Karpas-422 (cell line): ENCODE measurements around the gene PRDM13. TPM values are rescaled to one million over a fixed set of nuclear protein-coding genes. Genes with fewer than 3 reads are reported as not detected.
"Not testable (repeated sequence)": the region's sequence is repeated elsewhere in the genome, so short reads cannot be mapped to it uniquely, and the experiment has no call there.

ENCODE experiments used
- DNase-seq: peaks from one replicate; pipeline ENCODE4 v3.0.0-alpha.2; 2015
- H2AFZ ChIP-seq: fragments of 200-600 bp; sonication (generic); 2 replicates; pipeline ENCODE4 v1.6.1; 2014; ENCODE audit warnings: antibody characterized with exemption, low read length, mixed read lengths
- H3K27ac ChIP-seq: fragments of 200-600 bp; sonication (generic); 2 replicates; pipeline ENCODE4 v1.5.1; 2014; ENCODE audit warnings: mild to moderate bottlenecking, low read length, moderate library complexity
- H3K27me3 ChIP-seq: fragments of 200-600 bp; sonication (generic); 2 replicates; pipeline ENCODE4 v1.6.1; 2014; ENCODE audit warnings: low read length, mixed read lengths
- H3K36me3 ChIP-seq: fragments of 200-600 bp; sonication (generic); 2 replicates; pipeline ENCODE4 v1.6.1; 2014; ENCODE audit warnings: low read length, mixed read lengths; ENCODE audit not compliant: insufficient read depth
- H3K4me1 ChIP-seq: fragments of 200-600 bp; sonication (generic); 2 replicates; pipeline ENCODE4 v1.6.1; 2014; ENCODE audit warnings: mild to moderate bottlenecking, low read length, mixed read lengths
- H3K4me2 ChIP-seq: fragments of 200-600 bp; sonication (generic); 2 replicates; pipeline ENCODE4 v1.6.1; 2014; ENCODE audit warnings: low read length, low read depth, mild to moderate bottlenecking; ENCODE audit not compliant: poor library complexity, severe bottlenecking
- H3K4me3 ChIP-seq: fragments of 200-600 bp; sonication (generic); 2 replicates; pipeline ENCODE4 v1.5.1; 2014; ENCODE audit warnings: mild to moderate bottlenecking, antibody characterized with exemption, low read length, mixed read lengths
- H3K79me2 ChIP-seq: fragments of 200-600 bp; sonication (generic); 2 replicates; pipeline ENCODE4 v1.6.1; 2014; ENCODE audit warnings: mild to moderate bottlenecking, low read length, mixed read lengths
- H3K9ac ChIP-seq: fragments of 200-600 bp; sonication (generic); 2 replicates; pipeline ENCODE4 v1.6.0; 2014; ENCODE audit warnings: low read length
- H3K9me2 ChIP-seq: fragments of 200-600 bp; sonication (generic), shearing (Covaris generic); replicated peaks from 2 replicates; pipeline ENCODE4 v1.6.0; 2014; ENCODE audit warnings: mild to moderate bottlenecking, low read length, moderate library complexity; ENCODE audit not compliant: insufficient read depth
- H3K9me3 ChIP-seq: fragments of 300-700, 200-600 bp; sonication (generic); 2 replicates; pipeline ENCODE4 v1.6.1; 2014; ENCODE audit warnings: low read length, mixed read lengths
- H4K20me1 ChIP-seq: fragments of 200-600 bp; sonication (generic); 2 replicates; pipeline ENCODE4 v1.6.1; 2014; ENCODE audit warnings: mild to moderate bottlenecking, antibody characterized with exemption, low read length, low read depth; ENCODE audit not compliant: insufficient read depth
- total RNA-seq: library from RNA; depleted of rRNA; stranded (reverse); fragments of >200 nt; shearing (Covaris generic); gene quantifications from 2 replicates; pipeline ENCODE4 v1.2.3, GENCODE V29; 2014; ENCODE audit warnings: low replicate concordance

Gene PRDM13
- total RNA-seq, 1 experiment from 2014 or later = not detected

DNA sequence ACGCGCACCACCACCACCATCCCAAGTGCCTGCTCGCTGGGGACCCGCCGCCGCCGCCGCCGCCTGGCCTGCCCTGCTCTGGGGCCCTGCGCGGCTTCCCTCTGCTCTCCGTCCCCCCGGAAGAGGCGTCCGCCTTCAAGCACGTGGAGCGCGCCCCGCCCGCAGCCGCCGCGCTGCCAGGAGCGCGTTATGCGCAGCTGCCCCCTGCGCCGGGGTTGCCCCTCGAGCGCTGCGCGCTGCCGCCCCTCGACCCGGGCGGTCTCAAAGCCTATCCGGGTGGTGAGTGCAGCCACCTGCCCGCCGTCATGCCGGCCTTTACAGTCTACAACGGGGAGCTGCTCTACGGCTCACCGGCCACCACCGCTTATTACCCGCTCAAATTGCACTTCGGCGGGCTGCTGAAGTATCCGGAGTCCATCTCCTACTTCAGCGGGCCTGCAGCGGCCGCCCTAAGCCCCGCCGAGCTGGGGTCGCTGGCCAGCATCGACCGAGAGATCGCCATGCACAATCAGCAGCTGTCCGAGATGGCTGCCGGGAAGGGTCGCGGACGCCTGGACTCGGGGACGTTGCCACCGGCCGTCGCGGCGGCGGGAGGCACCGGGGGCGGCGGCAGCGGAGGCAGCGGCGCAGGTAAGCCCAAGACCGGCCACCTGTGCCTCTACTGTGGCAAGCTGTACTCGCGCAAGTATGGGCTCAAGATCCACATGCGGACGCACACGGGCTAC is 7.2 kb downstream of the PRDM13 start:
- no peaks in the 10 kb centered on the region for H4K20me1 ChIP-seq
- no peaks in the 10 kb centered on the region for H3K36me3 ChIP-seq
- H3K27me3 ChIP-seq = no peaks in the 10 kb centered on the region
- no peak overlapping the region for H3K4me2 ChIP-seq
- no peak for DNase-seq
- no peaks in the 10 kb centered on the region for H3K4me1 ChIP-seq
- H3K27ac ChIP-seq = no peak overlapping the region
- no peak overlapping the region for H3K4me3 ChIP-seq
- no peak overlapping the region for H2AFZ ChIP-seq
- no peaks in the 10 kb centered on the region for H3K9me2 ChIP-seq
- no peaks in the 10 kb centered on the region for H3K9me3 ChIP-seq
- no peak overlapping the region for H3K9ac ChIP-seq
- no peaks in the 10 kb centered on the region for H3K79me2 ChIP-seq

GRCh38 chr6:99614430-99615186 is 8.0 kb downstream of the PRDM13 start:
- H3K4me3 ChIP-seq = no peak overlapping the region
- H3K36me3 ChIP-seq = no peaks in the 10 kb centered on the region
- no peak for DNase-seq
- H3K79me2 ChIP-seq = no peaks in the 10 kb centered on the region
- no peaks in the 10 kb centered on the region for H3K9me2 ChIP-seq
- H4K20me1 ChIP-seq = no peaks in the 10 kb centered on the region
- H3K4me2 ChIP-seq = no peak overlapping the region
- H3K9me3 ChIP-seq = no peaks in the 10 kb centered on the region
- no peaks in the 10 kb centered on the region for H3K27me3 ChIP-seq
- H3K9ac ChIP-seq = no peak overlapping the region
- H3K4me1 ChIP-seq = no peaks in the 10 kb centered on the region
- H3K27ac ChIP-seq = no peak overlapping the region
- H2AFZ ChIP-seq = no peak overlapping the region

GRCh38 chr6:99617131-99617530 is 10.5 kb downstream of the PRDM13 start:
- no peak overlapping the region for H3K4me2 ChIP-seq
- H3K27me3 ChIP-seq = no peaks in the 10 kb centered on the region
- no peak overlapping the region for H3K9ac ChIP-seq
- no peak overlapping the region for H3K27ac ChIP-seq
- no peaks in the 10 kb centered on the region for H3K9me2 ChIP-seq
- no peaks in the 10 kb centered on the region for H3K79me2 ChIP-seq
- H3K36me3 ChIP-seq = no peaks in the 10 kb centered on the region
- H3K4me3 ChIP-seq = no peak overlapping the region
- H3K9me3 ChIP-seq = no peaks in the 10 kb centered on the region
- no peaks in the 10 kb centered on the region for H3K4me1 ChIP-seq
- no peaks in the 10 kb centered on the region for H4K20me1 ChIP-seq
- no peak for DNase-seq
- H2AFZ ChIP-seq = no peak overlapping the region

GRCh38 chr6:99618649-99619408 is 12.2 kb downstream of the PRDM13 start:
- no peaks in the 10 kb centered on the region for H3K36me3 ChIP-seq
- no peaks in the 10 kb centered on the region for H3K27me3 ChIP-seq
- no peaks in the 10 kb centered on the region for H3K4me1 ChIP-seq
- no peaks in the 10 kb centered on the region for H3K9me2 ChIP-seq
- H3K4me3 ChIP-seq = no peak overlapping the region
- H3K79me2 ChIP-seq = no peaks in the 10 kb centered on the region
- no peak overlapping the region for H2AFZ ChIP-seq
- DNase-seq = no peak
- H3K4me2 ChIP-seq = no peak overlapping the region
- H3K9ac ChIP-seq = no peak overlapping the region
- H3K27ac ChIP-seq = no peak overlapping the region
- no peaks in the 10 kb centered on the region for H4K20me1 ChIP-seq
- no peaks in the 10 kb centered on the region for H3K9me3 ChIP-seq

GRCh38 chr6:99619409-99619762 is 12.8 kb downstream of the PRDM13 start:
- Histone ChIP-seq H3K9me2 (no peaks in the 10 kb centered on the region), H4K20me1 (no peaks in the 10 kb centered on the region), H3K27ac (no peak overlapping the region), H3K9me3 (no peaks in the 10 kb centered on the region), H3K4me1 (no peaks in the 10 kb centered on the region), H3K4me3 (no peak overlapping the region), H3K27me3 (no peaks in the 10 kb centered on the region), H3K9ac (no peak overlapping the region), H3K79me2 (no peaks in the 10 kb centered on the region), H2AFZ (no peak overlapping the region), H3K36me3 (no peaks in the 10 kb centered on the region), H3K4me2 (no peak overlapping the region)
- DNase-seq = no peak

GRCh38 chr6:99622044-99622443 is 15.4 kb downstream of the PRDM13 start:
- H3K4me2 ChIP-seq, H3K4me3 ChIP-seq, H3K79me2 ChIP-seq, H3K4me1 ChIP-seq, H4K20me1 ChIP-seq, H3K9ac ChIP-seq, DNase-seq, H3K27me3 ChIP-seq, H3K36me3 ChIP-seq, H3K27ac ChIP-seq, H3K9me2 ChIP-seq, H3K9me3 ChIP-seq, H2AFZ ChIP-seq: not testable (repeated sequence)

DNA sequence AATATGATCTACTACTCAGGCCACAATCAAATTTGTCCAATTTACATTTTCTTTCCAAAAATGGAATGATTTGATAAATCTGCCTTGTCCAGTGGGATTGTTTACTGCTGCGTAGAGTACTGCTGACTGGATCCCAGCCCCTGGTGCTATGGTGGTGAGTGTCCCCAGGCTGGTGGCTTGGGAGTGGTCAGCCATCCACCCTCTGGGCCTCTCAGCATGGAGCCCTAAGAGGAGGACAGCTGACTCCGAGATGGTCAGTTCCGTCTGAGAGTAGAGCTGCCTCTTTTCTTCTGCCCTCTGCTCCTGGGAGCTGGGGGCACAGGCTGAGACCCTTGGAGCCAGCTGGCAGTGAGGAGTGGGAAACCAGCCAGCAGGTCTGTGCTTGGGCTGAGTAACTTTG is 22.7 kb downstream of the PRDM13 start:
- no peak overlapping the region for H3K27ac ChIP-seq
- no peaks in the 10 kb centered on the region for H3K36me3 ChIP-seq
- no peak overlapping the region for H3K4me3 ChIP-seq
- no peaks in the 10 kb centered on the region for H3K27me3 ChIP-seq
- no peak overlapping the region for H3K4me2 ChIP-seq
- H3K79me2 ChIP-seq = no peaks in the 10 kb centered on the region
- H2AFZ ChIP-seq = no peak overlapping the region
- H3K9me2 ChIP-seq = no peaks in the 10 kb centered on the region
- no peaks in the 10 kb centered on the region for H3K4me1 ChIP-seq
- no peaks in the 10 kb centered on the region for H3K9me3 ChIP-seq
- no peak for DNase-seq
- no peak overlapping the region for H3K9ac ChIP-seq
- no peaks in the 10 kb centered on the region for H4K20me1 ChIP-seq

- H3K27ac ChIP-seq = no peak overlapping the region
- H4K20me1 ChIP-seq = no peaks in the 10 kb centered on the region
- DNase-seq = no peak
- no peaks in the 10 kb centered on the region for H3K9me2 ChIP-seq
- H3K79me2 ChIP-seq = no peaks in the 10 kb centered on the region
- no peaks in the 10 kb centered on the region for H3K27me3 ChIP-seq
- H3K36me3 ChIP-seq = no peaks in the 10 kb centered on the region
- no peak overlapping the region for H3K4me3 ChIP-seq
- no peak overlapping the region for H3K9ac ChIP-seq
- no peak overlapping the region for H2AFZ ChIP-seq
- no peak overlapping the region for H3K4me2 ChIP-seq
- H3K9me3 ChIP-seq = no peaks in the 10 kb centered on the region
- H3K4me1 ChIP-seq = no peaks in the 10 kb centered on the region
These were observed 31.0 kb downstream of the PRDM13 start for GRCh38 chr6:99637629-99638028.
